ENCODE results near the gene MRPS23. TPM values are rescaled to one million over a fixed set of nuclear protein-coding genes. Genes with fewer than 3 reads are reported as not detected.

MRPS23 gene
- polyA plus RNA-seq, 2 of the 4 experiments (the other 2 are of a cell fraction): 110 to 153 TPM

DNA sequence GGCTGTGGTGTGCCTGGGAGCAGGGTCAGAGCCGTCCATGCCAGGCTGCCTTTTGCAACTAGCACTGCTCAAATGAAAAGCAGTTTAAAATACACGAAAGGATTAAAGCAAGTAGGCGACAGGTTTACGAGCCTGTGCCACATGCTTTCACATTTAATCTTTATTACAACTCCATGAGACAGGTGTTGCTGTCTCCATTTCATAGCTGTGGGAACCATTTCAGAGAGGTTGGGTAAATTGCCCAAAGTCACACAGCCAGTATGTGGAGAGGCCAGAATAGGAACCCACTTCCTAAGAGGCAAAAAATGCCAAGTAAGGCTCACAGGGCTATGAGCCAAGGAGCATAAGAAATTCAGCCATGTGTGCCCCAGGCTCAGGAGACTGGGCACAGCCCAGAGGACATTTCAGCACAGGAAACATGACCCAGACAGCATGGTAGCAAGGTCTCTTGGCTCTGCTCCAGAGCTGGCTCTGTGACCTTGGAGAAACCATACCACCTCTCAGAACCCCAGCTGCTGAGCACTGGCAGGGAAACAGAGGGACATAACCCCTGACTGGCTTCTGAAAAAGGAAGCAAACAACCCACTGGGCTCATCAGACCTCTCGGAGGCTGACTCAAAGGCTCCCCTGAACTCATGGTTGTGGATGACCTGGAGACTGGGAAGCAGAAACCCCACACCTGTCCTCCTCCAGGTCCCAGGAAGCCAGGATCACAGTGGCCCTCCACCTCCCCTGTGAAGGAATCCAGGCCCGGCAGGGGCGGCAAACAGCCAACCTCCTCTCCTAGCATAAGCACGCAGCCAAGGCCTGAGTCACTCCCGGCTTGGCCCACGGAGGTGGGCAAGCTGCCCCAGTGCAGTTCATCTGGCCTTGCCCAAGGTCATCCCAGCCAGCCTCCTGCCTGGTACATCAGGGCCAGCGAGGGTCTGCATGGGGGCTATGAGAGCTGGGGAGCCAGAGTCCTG, 40.3 kb upstream of the MRPS23 start:
- peak overlapping the region; percentile 92 to 96 for H3K27ac ChIP-seq
- H3K4me2 ChIP-seq: peak overlapping the region; percentile 64
- peak; percentile 72 to 83 for DNase-seq (ENCODE audit: low read depth in 1 of 2, low spot score in 1 of 2)
- H3K4me3 ChIP-seq: no peak overlapping the region
- H3K4me1 ChIP-seq: peaks cover 70% of the 10 kb centered on the region
- peak; percentile 67 for FAIRE-seq
- H3K9me3 ChIP-seq: no peaks in the 10 kb centered on the region
- ATAC-seq: peak; percentile 47 to 64
- WGBS (ENCODE audit: missing lambda C conversion rate): 57% methylated on average over 7 of the region's 11 CpGs
- POLR2A ChIA-PET: interaction anchor here (1.9 kb wide), 1 partner anchor 11 kb away, joined by 8 read pairs; no protein-coding TSS in a partner anchor
- CTCF ChIA-PET: interaction anchor here (0.8 to 48.7 kb wide), 13 partner anchors 13 to 647 kb away, joined by 3 to 1377 read pairs (median 6); partner anchors contain the start of genes CUEDC1, MRPS23, SRSF1 and VEZF1
- TF ChIP-seq REST (IDR thresholded peaks at IDR 0.05) (no peak), KDM1A (IDR thresholded peaks at IDR 0.05; ENCODE audit: low read depth) (no peak), HES2 (IDR thresholded peaks at IDR 0.05) (no peak), RAD21 (conservative IDR thresholded peaks at IDR 0.05 in 1 of 2, IDR thresholded peaks at IDR 0.05 in 1 of 2) (peak; percentile 8 to 31; a peak in 2 of 5 replicates), ATOH8 (CRISPR knock-in tag; IDR thresholded peaks at IDR 0.05; ENCODE audit: low read depth) (0 out of 2 replicates have a peak, but pooled peaks have one; percentile 18), NPAS2 (CRISPR knock-in tag; IDR thresholded peaks at IDR 0.05; ENCODE audit: borderline replicate concordance) (no peak), EP300 (IDR thresholded peaks at IDR 0.05) (peak; percentile 36 to 55; a peak in 1 of 5 replicates), GATA3 (IDR thresholded peaks at IDR 0.05; ENCODE audit: borderline replicate concordance) (peak; percentile 45), SMC3 (IDR thresholded peaks at IDR 0.05) (peak; percentile 41; the same call in 1 of the 3 replicates), CBX2 (IDR thresholded peaks at IDR 0.05; ENCODE audit: borderline replicate concordance, low read depth) (no peak), NR3C1 (IDR thresholded peaks at IDR 0.05) (no peak), EHMT2 (IDR thresholded peaks at IDR 0.05; ENCODE audit: low read depth) (no peak), KDM5A (IDR thresholded peaks at IDR 0.05) (no peak), CBX8 (IDR thresholded peaks at IDR 0.05) (no peak), MAFK (IDR thresholded peaks at IDR 0.05; ENCODE audit: partially characterized antibody) (no peak), ZSCAN20 (CRISPR knock-in tag; IDR thresholded peaks at IDR 0.05) (no peak), POLR2AphosphoS2 (conservative IDR thresholded peaks at IDR 0.05; ENCODE audit: low read length) (no peak), EHF (CRISPR knock-in tag; IDR thresholded peaks at IDR 0.05) (no peak), BHLHE40 (IDR thresholded peaks at IDR 0.05; ENCODE audit: low read depth, low read length) (no peak), NFE2L2 (conservative IDR thresholded peaks at IDR 0.05; ENCODE audit: low read length) (no peak), TP53 (CRISPR knock-in tag; IDR thresholded peaks at IDR 0.05) (no peak), ZNF302 (CRISPR knock-in tag; IDR thresholded peaks at IDR 0.05) (no peak), BCL3 (IDR thresholded peaks at IDR 0.05) (0 out of 3 replicates have a peak, but pooled peaks have one; percentile 28), TFCP2L1 (CRISPR knock-in tag; IDR thresholded peaks at IDR 0.05) (no peak)
- TF ChIP-seq, protein P1, sequence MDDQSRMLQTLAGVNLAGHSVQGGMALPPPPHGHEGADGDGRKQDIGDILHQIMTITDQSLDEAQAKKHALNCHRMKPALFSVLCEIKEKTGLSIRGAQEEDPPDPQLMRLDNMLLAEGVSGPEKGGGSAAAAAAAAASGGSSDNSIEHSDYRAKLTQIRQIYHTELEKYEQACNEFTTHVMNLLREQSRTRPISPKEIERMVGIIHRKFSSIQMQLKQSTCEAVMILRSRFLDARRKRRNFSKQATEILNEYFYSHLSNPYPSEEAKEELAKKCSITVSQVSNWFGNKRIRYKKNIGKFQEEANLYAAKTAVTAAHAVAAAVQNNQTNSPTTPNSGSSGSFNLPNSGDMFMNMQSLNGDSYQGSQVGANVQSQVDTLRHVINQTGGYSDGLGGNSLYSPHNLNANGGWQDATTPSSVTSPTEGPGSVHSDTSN (IDR thresholded peaks at IDR 0.05): no peak
- TF ChIP-seq, protein P2, sequence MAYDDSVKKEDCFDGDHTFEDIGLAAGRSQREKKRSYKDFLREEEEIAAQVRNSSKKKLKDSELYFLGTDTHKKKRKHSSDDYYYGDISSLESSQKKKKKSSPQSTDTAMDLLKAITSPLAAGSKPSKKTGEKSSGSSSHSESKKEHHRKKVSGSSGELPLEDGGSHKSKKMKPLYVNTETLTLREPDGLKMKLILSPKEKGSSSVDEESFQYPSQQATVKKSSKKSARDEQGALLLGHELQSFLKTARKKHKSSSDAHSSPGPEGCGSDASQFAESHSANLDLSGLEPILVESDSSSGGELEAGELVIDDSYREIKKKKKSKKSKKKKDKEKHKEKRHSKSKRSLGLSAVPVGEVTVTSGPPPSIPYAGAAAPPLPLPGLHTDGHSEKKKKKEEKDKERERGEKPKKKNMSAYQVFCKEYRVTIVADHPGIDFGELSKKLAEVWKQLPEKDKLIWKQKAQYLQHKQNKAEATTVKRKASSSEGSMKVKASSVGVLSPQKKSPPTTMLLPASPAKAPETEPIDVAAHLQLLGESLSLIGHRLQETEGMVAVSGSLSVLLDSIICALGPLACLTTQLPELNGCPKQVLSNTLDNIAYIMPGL (CRISPR knock-in tag; IDR thresholded peaks at IDR 0.05; ENCODE audit: borderline replicate concordance): no peak
- TF ChIP-seq, protein P3, sequence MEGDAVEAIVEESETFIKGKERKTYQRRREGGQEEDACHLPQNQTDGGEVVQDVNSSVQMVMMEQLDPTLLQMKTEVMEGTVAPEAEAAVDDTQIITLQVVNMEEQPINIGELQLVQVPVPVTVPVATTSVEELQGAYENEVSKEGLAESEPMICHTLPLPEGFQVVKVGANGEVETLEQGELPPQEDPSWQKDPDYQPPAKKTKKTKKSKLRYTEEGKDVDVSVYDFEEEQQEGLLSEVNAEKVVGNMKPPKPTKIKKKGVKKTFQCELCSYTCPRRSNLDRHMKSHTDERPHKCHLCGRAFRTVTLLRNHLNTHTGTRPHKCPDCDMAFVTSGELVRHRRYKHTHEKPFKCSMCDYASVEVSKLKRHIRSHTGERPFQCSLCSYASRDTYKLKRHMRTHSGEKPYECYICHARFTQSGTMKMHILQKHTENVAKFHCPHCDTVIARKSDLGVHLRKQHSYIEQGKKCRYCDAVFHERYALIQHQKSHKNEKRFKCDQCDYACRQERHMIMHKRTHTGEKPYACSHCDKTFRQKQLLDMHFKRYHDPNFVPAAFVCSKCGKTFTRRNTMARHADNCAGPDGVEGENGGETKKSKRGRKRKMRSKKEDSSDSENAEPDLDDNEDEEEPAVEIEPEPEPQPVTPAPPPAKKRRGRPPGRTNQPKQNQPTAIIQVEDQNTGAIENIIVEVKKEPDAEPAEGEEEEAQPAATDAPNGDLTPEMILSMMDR (IDR thresholded peaks at IDR 0.05): no peak; the same call in 2 of the 3 replicates
- TF ChIP-seq, protein P4, sequence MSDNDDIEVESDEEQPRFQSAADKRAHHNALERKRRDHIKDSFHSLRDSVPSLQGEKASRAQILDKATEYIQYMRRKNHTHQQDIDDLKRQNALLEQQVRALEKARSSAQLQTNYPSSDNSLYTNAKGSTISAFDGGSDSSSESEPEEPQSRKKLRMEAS (IDR thresholded peaks at IDR 0.05): peak; percentile 84

All from A549 (cell line).